NB4 (cell line): Measurements from ENCODE around the gene TBC1D3H.
"Not testable (repeated sequence)": the region's sequence is repeated elsewhere in the genome, so short reads cannot be mapped to it uniquely, and the experiment has no call there.

Experiments used
- MYC ChIP-seq: IDR thresholded peaks from 2 replicates; pipeline ENCODE4 v1.6.1; 2011; ENCODE audit warnings: low read depth, low read length
- POLR2A ChIP-seq: IDR thresholded peaks from 2 replicates; pipeline ENCODE4 v1.6.1; 2011; ENCODE audit warnings: mild to moderate bottlenecking; ENCODE audit not compliant: insufficient read length; ENCODE audit errors: extremely low read depth
- TF ChIP-seq, protein P1 (sequence below): IDR thresholded peaks from one replicate; pipeline ENCODE4 v1.5.1; 2012; ENCODE audit warnings: low read depth, low read length

- not testable (repeated sequence) for TF ChIP-seq POLR2A, MYC
- TF ChIP-seq, protein P1, sequence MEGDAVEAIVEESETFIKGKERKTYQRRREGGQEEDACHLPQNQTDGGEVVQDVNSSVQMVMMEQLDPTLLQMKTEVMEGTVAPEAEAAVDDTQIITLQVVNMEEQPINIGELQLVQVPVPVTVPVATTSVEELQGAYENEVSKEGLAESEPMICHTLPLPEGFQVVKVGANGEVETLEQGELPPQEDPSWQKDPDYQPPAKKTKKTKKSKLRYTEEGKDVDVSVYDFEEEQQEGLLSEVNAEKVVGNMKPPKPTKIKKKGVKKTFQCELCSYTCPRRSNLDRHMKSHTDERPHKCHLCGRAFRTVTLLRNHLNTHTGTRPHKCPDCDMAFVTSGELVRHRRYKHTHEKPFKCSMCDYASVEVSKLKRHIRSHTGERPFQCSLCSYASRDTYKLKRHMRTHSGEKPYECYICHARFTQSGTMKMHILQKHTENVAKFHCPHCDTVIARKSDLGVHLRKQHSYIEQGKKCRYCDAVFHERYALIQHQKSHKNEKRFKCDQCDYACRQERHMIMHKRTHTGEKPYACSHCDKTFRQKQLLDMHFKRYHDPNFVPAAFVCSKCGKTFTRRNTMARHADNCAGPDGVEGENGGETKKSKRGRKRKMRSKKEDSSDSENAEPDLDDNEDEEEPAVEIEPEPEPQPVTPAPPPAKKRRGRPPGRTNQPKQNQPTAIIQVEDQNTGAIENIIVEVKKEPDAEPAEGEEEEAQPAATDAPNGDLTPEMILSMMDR = not testable (repeated sequence)
These were observed 25.7 kb downstream of the TBC1D3H start for GRCh38 chr17:36362496-36362895.
